Psoas muscle (tissue), 8 donors: Measurements from ENCODE around the gene HSD17B12. TPM values are rescaled to one million over a fixed set of nuclear protein-coding genes. Genes with fewer than 3 reads are reported as not detected.

Experiments used
- ATAC-seq, 4 donors: fragments of 200-7000 bp; cut with Tn5 transposase; one replicate each; pipeline ENCODE4 v1.9.1; 2020; ENCODE audit warnings: moderate library complexity in 3 of 4, mild to moderate bottlenecking in 2 of 4
- DNase-seq, 2 donors: peaks; one replicate each; pipeline ENCODE4 v3.0.0-alpha.2; 2020
- H3K27ac ChIP-seq: fragments of 200-600 bp; one replicate; pipeline ENCODE4 v1.8.0; 2022
- H3K27me3 ChIP-seq, 3 donors: fragments of 200-600 bp in 1 of 3; one replicate each; pipeline versions ENCODE4 v1.6.1 to v1.8.0; 2013 to 2022; ENCODE audit warnings: low read length in 2 of 3, mild to moderate bottlenecking in 2 of 3, moderate library complexity in 1 of 3; ENCODE audit not compliant: insufficient read depth in 3 of 3
- H3K36me3 ChIP-seq, 2 donors: fragments of 200-600 bp in 1 of 2; one replicate each; pipeline versions ENCODE4 v1.6.1 to v1.8.0; 2013 to 2022; ENCODE audit warnings: low read depth in 1 of 2, mild to moderate bottlenecking in 1 of 2, moderate library complexity in 1 of 2; ENCODE audit not compliant: insufficient read depth in 1 of 2
- H3K4me1 ChIP-seq: fragments of 200-600 bp; one replicate; pipeline ENCODE4 v1.8.0; 2022
- H3K4me3 ChIP-seq: fragments of 200-600 bp; one replicate; pipeline ENCODE4 v1.8.0; 2022; ENCODE audit warnings: mild to moderate bottlenecking
- H3K9me3 ChIP-seq: fragments of 200-600 bp; one replicate; pipeline ENCODE4 v1.8.0; 2022
- WGBS, 3 donors: extraction: QIAGEN DNeasy Blood & Tissue Kit; methylation state at CpG; one replicate each; pipeline versions ENCODE4 v1.1.6 to v1.1.7; 2013; 5-methylcytosine and 5-hydroxymethylcytosine counted together
- intact Hi-C, 2 donors: fragments of 100-400 bp; cut with DNase I; formaldehyde crosslinking; loops; one replicate each; pipeline versions ENCODE4 v1.11.0 to v1.14.2; 2022
- long read RNA-seq, 2 donors: library from polyadenylated mRNA; unstranded; transcript quantifications; one replicate each; pipeline ENCODE4 v2.0.0, GENCODE V29; 2021
- polyA plus RNA-seq, 3 donors: library from polyadenylated mRNA; stranded (reverse); fragments of 200-250 nt; gene quantifications; one replicate each; pipeline ENCODE4 v1.2.3, GENCODE V29; 2013
- total RNA-seq, 4 donors: library from RNA; stranded (reverse); fragmentation: NEBNext Ultra II Directional in 2 of 4; extraction: Animal tissue kit (Norgen Biotek cat#: 25700) in 2 of 4; gene quantifications; one replicate each; pipeline versions ENCODE4 v1.2.1 to v1.2.4, GENCODE V29; 2021 to 2023
- TF ChIP-seq, protein P1 (sequence below): fragments of 200-600 bp; IDR thresholded peaks from one replicate; pipeline ENCODE4 v1.8.0; 2022; ENCODE audit warnings: antibody characterized with exemption
- donor health status: healthy with polysubstance abuse.
- donor health status: DM: no; HTN: no; CAD: no; lungs with moderate emphysema.
- donor health status: Bipolar disorder and iron deficiency.
- donor health status: healthy.
- donor health status: DM: yes; HTN: yes; CAD: no.
- donor health status: DM: no; HTN: no; CAD: no.
- donor health status: DM: no; HTN: no; CAD: no.
- donor health status: DM: yes; HTN: yes; CAD: no.

Gene HSD17B12
- 10 to 100 TPM; 44.9 to 82.0 (median 62.5) TPM for total RNA-seq
- 10 to 100 TPM; 29.2 to 45.0 (median 29.5) TPM for polyA plus RNA-seq
- long read RNA-seq, donor 1, full-length matches to known transcripts, result 29 of 30 reads
- long read RNA-seq, donor 1, partial matches to known transcripts, result 0 of 30 reads
- long read RNA-seq, donor 1, other reads (novel, unspliced or antisense), result 1 of 30 reads
- long read RNA-seq, donor 2, full-length matches to known transcripts, result 122 of 133 reads
- long read RNA-seq, donor 2, partial matches to known transcripts, result 2 of 133 reads
- long read RNA-seq, donor 2, other reads (novel, unspliced or antisense), result 9 of 133 reads

DNA sequence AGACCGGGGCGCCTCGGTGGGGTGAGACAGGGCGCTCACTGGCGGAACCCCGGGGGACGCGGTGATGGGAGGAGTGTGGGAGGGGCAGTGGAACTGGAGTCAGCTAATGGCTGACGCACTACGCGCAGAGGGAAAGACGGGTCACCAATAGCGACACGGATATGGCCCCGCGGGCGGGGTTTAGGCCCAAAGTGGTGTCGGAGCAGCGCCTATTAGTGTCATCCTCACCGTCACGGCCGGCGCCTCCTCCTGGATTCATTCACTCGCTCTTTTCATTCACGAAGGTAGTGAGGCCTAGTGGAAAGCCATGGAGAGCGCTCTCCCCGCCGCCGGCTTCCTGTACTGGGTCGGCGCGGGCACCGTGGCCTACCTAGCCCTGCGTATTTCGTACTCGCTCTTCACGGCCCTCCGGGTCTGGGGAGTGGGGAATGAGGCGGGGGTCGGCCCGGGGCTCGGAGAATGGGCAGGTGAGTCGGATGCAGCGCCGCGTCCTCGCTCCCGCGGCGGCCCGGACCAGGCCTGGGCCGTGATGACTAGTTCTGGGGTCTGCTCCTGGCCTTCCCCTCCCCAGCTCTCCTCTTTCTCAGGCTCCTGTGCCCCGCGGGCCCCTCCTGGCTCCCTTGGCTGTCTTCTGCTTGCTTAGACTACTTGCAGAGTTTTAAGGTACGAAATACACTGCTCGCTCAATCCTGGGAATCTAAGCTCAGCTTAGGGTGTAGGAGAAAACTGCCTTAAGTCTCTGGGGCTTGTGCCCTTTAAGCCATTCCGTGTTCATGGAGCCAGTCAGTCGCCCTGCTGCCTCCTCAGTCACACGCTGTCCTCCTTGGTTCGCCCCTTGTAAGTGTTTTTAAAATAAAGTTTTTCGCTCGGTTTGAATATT lies at the start of gene HSD17B12:
Gene HSD17B12, plus strand, starts transcription at position 218 of the 880 bp plus-strand sequence. Its CDS starts 90 bp downstream, at position 308.
- peaks cover 26% of the 10 kb centered on the region for H3K4me1 ChIP-seq
- WGBS, 3 donors, result 0 to 1% (median 0%) methylated on average over 57 to 62 of the region's 62 CpGs
- intact Hi-C loops, result loop anchor here (5.0 kb wide), 2 partner anchors 33 to 38 kb away; no protein-coding TSS in a partner anchor

DNA sequence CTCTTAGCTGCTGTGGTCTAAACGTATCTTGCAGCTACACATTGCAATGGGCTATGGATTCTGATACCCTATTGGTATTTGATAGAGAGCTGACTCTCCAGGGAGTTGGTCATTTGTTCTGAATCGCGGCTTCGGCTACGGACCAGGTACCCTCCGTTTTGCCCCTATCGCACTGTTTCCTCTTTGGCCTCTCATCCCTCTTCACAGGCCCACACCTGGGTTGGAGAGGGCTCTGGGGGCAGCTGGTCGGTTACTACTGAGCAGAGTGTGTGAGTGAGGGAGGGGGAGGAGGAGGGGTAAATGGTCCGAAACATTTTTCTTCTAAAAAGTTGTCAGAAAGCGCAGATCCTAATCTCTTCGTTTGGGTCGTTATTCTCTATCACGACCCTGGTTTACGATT lies 48.8 kb upstream of the HSD17B12 start:
- Histone ChIP-seq H3K4me3 (no peak overlapping the region), H3K4me1 (no peaks in the 10 kb centered on the region), H3K27me3 (peaks cover 0 to 51% (median 4%) of the 10 kb centered on the region in 3 donors), H3K36me3 (no peaks in the 10 kb centered on the region), H3K27ac (no peak overlapping the region), H3K9me3 (no peaks in the 10 kb centered on the region)
- intact Hi-C loops, result no loop called here
- 25 to 28% (median 25%) methylated on average over 14 of the region's 14 CpGs for WGBS, 3 donors
- no peak for DNase-seq
- TF ChIP-seq, protein P1, sequence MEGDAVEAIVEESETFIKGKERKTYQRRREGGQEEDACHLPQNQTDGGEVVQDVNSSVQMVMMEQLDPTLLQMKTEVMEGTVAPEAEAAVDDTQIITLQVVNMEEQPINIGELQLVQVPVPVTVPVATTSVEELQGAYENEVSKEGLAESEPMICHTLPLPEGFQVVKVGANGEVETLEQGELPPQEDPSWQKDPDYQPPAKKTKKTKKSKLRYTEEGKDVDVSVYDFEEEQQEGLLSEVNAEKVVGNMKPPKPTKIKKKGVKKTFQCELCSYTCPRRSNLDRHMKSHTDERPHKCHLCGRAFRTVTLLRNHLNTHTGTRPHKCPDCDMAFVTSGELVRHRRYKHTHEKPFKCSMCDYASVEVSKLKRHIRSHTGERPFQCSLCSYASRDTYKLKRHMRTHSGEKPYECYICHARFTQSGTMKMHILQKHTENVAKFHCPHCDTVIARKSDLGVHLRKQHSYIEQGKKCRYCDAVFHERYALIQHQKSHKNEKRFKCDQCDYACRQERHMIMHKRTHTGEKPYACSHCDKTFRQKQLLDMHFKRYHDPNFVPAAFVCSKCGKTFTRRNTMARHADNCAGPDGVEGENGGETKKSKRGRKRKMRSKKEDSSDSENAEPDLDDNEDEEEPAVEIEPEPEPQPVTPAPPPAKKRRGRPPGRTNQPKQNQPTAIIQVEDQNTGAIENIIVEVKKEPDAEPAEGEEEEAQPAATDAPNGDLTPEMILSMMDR, result no peak
- no peak for ATAC-seq

More for the DNA sequence above, at the start of gene HSD17B12:
- TF ChIP-seq, protein P1, result no peak
- Histone ChIP-seq H3K9me3 (peaks cover 3% of the 10 kb centered on the region), H3K4me3 (peak within 1 kb of the TSS; percentile 96), H3K27ac (peak within 1 kb of the TSS; percentile 96), H3K36me3 (peaks cover 0 to 4% of the 10 kb centered on the region in 2 donors), H3K27me3 (no peaks in the 10 kb centered on the region)
- DNase-seq, result peak; percentile 99
- peak; percentile 98 to 99 (median 99) for ATAC-seq

DNA sequence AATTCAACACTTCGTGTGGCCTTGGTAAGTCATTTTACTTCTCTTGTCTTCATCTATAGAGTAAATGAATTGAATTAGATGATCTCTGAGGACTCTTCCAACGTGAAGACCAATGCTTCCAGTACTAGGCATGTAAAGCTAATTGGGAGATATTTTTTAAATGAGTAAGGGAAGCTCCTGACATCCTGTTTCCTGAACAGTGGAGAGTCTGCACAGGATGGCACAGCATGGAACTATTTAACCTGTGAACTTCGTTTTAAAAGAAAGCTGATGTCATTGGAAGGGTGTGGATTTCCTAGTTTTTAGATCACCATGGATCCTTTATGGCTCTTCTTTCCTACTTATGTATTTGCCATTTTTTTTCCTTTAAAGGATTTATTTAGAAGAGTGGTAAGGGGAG lies 48.4 kb upstream of the HSD17B12 start:
- Histone ChIP-seq H3K4me1 (no peaks in the 10 kb centered on the region), H3K9me3 (no peaks in the 10 kb centered on the region), H3K4me3 (no peak overlapping the region), H3K27ac (no peak overlapping the region), H3K36me3 (no peaks in the 10 kb centered on the region), H3K27me3 (peaks cover 0 to 52% (median 3%) of the 10 kb centered on the region in 3 donors)
- TF ChIP-seq, protein P1, result no peak
- WGBS, 3 donors, result 12 to 14% (median 14%) methylated on average over 3 of the region's 3 CpGs
- ATAC-seq, result no peak
- intact Hi-C loops, result no loop called here
- no peak for DNase-seq

DNA sequence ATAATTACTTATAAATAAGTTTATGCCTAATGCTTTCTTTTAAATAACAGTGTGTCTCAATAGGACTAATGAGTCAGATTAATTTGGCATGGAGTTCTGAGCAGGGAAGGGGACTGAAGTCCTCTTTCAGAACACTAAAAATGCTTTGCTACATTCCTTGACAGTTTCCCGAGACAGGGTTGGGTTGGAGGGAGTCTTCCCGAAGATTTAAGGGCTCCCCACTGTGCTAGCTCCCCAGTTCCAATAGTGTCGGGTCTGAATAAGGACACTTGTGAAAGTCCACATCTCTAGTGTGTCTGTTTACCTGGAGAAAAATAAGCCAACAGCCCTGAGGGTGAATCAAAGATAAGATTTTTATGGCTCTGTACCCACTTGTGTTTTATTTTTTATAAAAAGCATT lies 41.8 kb upstream of the HSD17B12 start:
- DNase-seq, result no peak
- TF ChIP-seq, protein P1, result no peak
- Histone ChIP-seq H3K4me1 (no peaks in the 10 kb centered on the region), H3K36me3 (no peaks in the 10 kb centered on the region), H3K27ac (no peak overlapping the region), H3K4me3 (no peak overlapping the region), H3K9me3 (no peaks in the 10 kb centered on the region), H3K27me3 (peaks cover 2 to 55% (median 2%) of the 10 kb centered on the region in 3 donors)
- WGBS, 3 donors, result 14 to 21% (median 19%) methylated on average over 3 of the region's 3 CpGs
- intact Hi-C loops, result no loop called here
- ATAC-seq, result no peak
